Retinal pigment epithelial cell (primary cell): ENCODE results near the gene HOMER3.

Experiments used
- DNase-seq: peaks from one replicate; pipeline ENCODE4 v3.0.0-alpha.2; 2010; ENCODE audit warnings: low read depth
- H3K4me3 ChIP-seq: 2 replicates; pipeline ENCODE4 v1.5.1; 2011; ENCODE audit warnings: mild to moderate bottlenecking, low read length, control low read depth, moderate library complexity
- CTCF ChIP-seq: conservative IDR thresholded peaks from 2 replicates; pipeline ENCODE4 v1.5.1; 2011; ENCODE audit warnings: low read depth, low read length, control low read depth, inconsistent platforms

Gene HOMER3

GRCh38 chr19:18928018-18928805, 12.8 kb downstream of the HOMER3 start:
- TF ChIP-seq CTCF = no peak
- no peak overlapping the region for H3K4me3 ChIP-seq
- no peak for DNase-seq

- H3K4me3 ChIP-seq = no peak overlapping the region
- TF ChIP-seq CTCF = no peak
- no peak for DNase-seq
These were observed 16.3 kb downstream of the HOMER3 start for GRCh38 chr19:18924684-18925213.

- no peak overlapping the region for H3K4me3 ChIP-seq
- no peak for DNase-seq
- no peak for TF ChIP-seq CTCF
These were observed 18.6 kb downstream of the HOMER3 start for GRCh38 chr19:18922228-18922985.

GRCh38 chr19:18921593-18921992, 19.4 kb downstream of the HOMER3 start:
- H3K4me3 ChIP-seq = no peak overlapping the region
- TF ChIP-seq CTCF = no peak
- DNase-seq = no peak

GRCh38 chr19:18920400-18920799, 20.6 kb downstream of the HOMER3 start:
- no peak for DNase-seq
- TF ChIP-seq CTCF = no peak
- peak overlapping the region; percentile 100 for H3K4me3 ChIP-seq

- TF ChIP-seq CTCF = no peak
- DNase-seq = no peak
These were observed 21.2 kb downstream of the HOMER3 start for GRCh38 chr19:18919900-18920214.

More at GRCh38 chr19:18919900-18920214, 21.2 kb downstream of the HOMER3 start:
- peak overlapping the region; percentile 100 for H3K4me3 ChIP-seq
